GM21367 (cell line): ENCODE results near the gene UBA5.
"Not testable (repeated sequence)": the region's sequence is repeated elsewhere in the genome, so short reads cannot be mapped to it uniquely, and the experiment has no call there.

Source experiments
- ATAC-seq: cut with Tn5 transposase; IDR thresholded peaks from one replicate; pipeline ENCODE4 v1.9.1; 2021; ENCODE audit not compliant: unreplicated experiment

The UBA5 gene

DNA sequence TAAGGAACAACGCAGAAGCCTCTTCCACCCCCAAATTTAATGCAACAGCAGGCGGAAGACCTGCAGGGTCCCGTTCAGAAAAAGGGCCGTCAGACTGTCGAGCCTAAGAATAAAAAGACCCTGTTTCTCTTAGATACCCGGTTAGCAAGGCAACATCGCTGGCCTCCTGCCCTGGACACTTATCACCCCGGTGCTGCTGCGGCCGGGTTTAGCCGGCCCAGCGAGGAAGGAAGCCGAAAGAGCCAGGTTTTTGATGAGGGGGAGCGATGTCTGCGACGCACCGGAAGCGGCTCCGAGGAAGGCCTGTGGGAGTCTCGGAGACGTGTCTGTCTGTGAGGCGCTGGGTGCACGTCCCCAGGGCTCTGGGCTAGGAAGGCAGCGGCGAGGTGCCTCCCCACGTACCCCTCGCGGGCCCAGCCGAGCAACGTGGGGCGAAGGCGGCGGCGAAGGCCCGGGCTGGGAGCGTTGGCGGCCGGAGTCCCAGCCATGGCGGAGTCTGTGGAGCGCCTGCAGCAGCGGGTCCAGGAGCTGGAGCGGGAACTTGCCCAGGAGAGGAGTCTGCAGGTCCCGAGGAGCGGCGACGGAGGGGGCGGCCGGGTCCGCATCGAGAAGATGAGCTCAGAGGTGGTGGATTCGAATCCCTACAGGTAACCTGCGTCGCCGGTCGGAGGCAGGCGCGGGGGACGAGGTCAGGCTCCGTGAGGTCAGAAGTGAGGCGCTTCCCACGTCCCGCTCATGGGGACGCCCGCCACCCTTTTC is at the start of gene UBA5:
UBA5 (plus strand) TSS at position 278 of the 759 bp plus-strand sequence; CDS start at position 487, 209 bp downstream.
- peak; percentile 67 for ATAC-seq

DNA sequence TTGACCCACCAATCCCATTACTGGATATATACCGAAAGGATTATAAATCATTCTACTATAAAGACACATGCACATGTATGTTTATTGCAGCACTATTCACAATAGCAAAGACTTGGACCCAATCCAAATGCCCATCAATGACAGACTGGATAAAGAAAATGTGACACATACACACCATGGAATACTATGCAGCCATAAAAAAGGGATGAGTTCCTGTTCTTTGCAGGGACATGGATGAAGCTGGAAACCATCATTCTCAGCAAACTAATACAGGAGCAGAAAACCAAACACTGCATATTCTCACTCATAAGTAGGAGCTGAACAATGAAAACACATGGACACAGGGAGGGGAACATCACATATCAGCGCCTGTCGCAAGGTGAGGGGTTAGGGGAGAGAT is 44.8 kb upstream of the UBA5 start:
- not testable (repeated sequence) for ATAC-seq

DNA sequence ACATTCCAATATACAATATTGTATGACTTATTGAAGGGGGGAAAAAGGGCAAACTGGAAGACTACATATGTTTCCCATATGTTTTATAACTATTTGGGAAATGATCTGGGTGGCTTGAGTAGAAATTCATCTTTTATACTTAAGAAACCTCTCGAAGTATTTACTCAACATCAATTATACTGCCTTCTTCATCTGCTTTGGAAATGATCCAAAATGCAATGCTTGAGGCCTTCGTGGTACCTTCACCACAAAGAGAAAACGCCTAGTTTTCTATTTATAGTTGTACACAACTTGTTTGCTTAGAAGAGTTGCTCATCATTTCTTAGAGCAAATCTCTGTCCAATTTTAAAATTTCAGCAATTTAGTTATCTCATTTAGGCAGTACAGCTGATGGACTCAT is 44.2 kb upstream of the UBA5 start:
- no peak for ATAC-seq

DNA sequence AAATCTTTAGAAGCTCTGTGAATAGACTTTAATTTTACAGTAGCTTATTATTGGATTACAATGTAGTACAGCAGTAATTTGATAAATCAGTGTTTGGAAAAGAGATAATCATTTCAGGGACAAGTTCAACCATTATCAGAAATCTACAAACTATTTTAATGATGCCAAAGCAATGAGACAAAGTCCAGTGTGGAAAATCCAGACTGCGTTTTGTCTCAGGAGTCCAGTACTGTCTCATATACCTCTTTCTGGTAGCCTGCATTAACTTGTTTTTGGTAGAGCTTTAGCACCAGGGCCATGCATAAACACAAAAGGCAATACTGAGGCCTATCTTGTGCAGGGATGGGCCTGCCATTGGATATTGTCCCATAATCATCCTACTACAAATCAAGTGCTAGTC is 43.3 kb upstream of the UBA5 start:
- ATAC-seq: no peak

GRCh38 chr3:132622148-132622547 is 38.0 kb upstream of the UBA5 start:
- ATAC-seq: no peak

DNA sequence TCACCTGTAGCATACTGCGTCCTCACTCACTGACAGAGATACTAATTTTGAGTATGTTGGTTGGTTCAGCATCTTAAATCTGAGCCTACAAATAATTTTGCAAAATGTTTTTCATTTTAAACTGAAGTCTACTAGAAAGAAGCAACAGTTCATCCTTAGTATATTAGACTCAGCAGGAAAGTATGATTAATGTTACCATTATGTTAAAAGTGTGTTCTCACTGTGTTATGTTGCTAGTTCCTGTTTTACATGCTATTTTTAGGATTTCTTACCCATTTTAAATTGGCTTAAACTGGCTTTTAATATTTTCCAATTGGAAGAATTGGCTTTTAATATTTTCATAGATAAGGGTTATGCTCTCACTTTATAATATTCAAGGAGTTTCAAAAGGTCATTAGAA is 37.4 kb upstream of the UBA5 start:
- no peak for ATAC-seq

GRCh38 chr3:132623646-132624045 is 36.5 kb upstream of the UBA5 start:
- no peak for ATAC-seq

- ATAC-seq: no peak
Observed at GRCh38 chr3:132624790-132625189, 35.3 kb upstream of the UBA5 start.

DNA sequence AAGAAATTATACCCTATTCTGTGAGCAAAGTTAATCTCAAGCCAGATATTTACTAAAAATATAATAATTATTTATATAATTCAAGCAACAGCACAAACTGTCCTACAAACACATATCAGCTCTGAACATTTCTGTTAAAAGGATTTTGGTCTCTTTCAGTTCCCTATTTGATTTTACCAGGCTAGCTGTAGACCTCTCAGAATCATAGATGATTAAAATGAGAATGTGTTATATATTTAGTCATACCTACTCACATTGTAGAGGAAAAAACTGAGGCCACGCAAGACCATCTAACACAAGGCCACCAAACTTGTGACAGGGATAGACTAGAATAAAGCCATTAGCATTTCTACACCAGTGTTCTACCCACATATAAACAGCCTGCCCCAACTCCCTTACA is 34.5 kb upstream of the UBA5 start:
- ATAC-seq: peak; percentile 80

DNA sequence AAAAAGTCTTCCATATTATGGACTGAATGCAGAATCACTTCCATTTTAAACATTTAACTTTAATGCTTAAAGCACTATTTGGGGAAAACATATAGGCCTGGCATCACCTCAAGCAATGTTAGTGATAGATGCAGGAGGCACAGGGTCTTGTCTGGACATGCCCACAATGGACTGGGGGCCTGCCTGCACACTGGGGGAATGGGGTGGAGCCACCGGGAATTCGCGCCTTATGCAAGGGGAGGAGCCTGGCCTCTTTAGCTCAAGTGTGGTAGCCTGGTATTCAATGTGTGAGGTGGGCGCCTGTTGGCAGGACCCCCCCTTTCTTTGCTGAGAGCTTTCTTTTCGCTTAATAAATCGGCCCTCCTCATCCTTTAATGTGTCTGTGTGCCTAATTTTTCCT is 33.2 kb upstream of the UBA5 start:
- no peak for ATAC-seq

GRCh38 chr3:132628157-132628556 is 32.0 kb upstream of the UBA5 start:
- no peak for ATAC-seq

DNA sequence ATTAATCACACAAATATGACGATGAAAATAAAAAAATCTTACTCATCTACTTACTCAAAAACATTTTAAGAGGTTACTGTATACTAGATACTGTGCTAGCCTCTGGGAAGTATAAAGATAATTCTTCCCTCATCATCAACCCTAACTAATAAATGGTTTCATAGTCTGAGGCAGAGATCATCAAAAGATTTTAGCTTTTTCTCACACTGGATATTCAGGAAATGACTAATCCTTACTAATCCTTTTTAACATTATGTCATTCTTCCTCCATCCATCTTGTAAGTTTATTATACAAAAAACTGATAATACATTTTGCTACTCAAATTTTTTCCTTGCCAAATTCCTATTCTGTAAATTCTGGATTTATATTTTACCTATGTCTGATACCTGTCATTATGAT is 30.2 kb upstream of the UBA5 start:
- no peak for ATAC-seq

- no peak for ATAC-seq
Observed at GRCh38 chr3:132630612-132631011, 29.5 kb upstream of the UBA5 start.

DNA sequence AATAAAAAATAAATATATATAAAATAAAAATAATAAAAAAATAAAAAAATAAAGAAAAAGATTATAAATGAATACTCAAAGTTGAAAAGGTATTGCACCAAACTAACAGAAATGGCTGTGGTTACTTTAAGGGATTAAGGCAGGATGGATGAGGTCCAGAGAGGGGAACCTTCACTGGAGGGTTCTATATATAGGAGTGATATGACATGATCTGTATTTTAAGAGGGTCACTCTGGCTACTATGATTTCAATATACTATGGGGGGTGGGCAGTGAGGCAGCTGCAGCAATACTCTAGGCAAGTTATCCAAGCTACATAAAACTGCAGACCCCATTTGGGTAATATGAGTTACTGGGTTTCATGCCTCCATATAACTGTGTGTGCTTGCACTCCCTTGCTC is 25.1 kb upstream of the UBA5 start:
- no peak for ATAC-seq

GRCh38 chr3:132637590-132637989 is 22.5 kb upstream of the UBA5 start:
- no peak for ATAC-seq

- no peak for ATAC-seq
Observed at GRCh38 chr3:132638706-132639105, 21.4 kb upstream of the UBA5 start.

GRCh38 chr3:132641427-132641826 is 18.7 kb upstream of the UBA5 start:
- not testable (repeated sequence) for ATAC-seq

DNA sequence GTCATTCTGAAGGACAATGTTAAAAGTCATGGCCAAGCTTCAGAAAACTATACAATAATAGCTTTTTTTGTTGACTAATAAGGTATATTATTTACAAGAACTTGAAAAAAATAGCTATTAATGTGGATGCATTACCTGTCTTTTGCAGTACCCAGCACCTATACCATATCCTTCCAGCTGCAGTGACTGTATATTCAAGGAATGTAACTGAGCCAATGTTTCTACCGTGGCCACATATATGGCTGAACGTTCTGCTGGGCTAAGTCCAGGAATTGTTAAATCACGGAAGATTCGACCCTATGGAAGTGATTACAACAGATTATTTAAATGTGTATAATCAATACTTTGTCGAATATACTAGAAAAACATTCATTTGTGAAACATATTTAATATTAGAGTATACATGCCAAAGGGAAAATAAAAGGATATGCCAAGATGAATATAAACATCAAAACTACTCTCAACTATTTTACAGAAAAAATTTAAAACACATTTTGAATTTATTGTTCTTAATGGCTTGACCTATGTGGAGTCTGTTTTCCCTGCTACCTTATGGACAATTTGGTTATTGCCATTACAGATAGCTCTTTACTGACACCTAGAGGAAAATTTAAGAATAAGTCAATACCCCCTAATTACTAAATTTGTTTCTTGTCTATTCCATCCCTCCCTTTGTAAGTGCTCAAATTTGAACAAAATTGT is 18.1 kb upstream of the UBA5 start:
- no peak for ATAC-seq

DNA sequence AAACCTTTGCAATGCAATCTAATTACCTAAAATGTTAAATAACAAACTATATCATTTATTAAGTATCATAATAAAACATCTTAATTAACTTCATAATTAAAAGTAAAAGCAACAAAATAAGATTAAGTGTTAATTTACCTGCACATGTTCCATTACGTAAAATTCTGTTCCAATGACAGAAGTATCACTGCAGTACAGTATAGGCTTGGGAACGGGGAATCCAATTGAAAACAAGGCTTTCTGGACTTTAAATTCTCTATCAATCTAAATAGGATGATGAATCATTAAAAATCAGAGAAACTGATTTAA is 17.6 kb upstream of the UBA5 start:
- ATAC-seq: no peak

- no peak for ATAC-seq
Observed at GRCh38 chr3:132643366-132643765, 16.8 kb upstream of the UBA5 start.

GRCh38 chr3:132645058-132645457 is 15.1 kb upstream of the UBA5 start:
- ATAC-seq: no peak

GRCh38 chr3:132650153-132650552 is 10.0 kb upstream of the UBA5 start:
- no peak for ATAC-seq
